ENCODE data around the gene TMEM123. TPM values are rescaled to one million over a fixed set of nuclear protein-coding genes. Genes with fewer than 3 reads are reported as not detected.

The TMEM123 gene, protein sequence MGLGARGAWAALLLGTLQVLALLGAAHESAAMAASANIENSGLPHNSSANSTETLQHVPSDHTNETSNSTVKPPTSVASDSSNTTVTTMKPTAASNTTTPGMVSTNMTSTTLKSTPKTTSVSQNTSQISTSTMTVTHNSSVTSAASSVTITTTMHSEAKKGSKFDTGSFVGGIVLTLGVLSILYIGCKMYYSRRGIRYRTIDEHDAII
- total RNA-seq (2022; extraction: Qiagen RNA extraction; ENCODE audit: low read depth), result 138 to 221 TPM (median 188 TPM) in 5 replicates

DNA sequence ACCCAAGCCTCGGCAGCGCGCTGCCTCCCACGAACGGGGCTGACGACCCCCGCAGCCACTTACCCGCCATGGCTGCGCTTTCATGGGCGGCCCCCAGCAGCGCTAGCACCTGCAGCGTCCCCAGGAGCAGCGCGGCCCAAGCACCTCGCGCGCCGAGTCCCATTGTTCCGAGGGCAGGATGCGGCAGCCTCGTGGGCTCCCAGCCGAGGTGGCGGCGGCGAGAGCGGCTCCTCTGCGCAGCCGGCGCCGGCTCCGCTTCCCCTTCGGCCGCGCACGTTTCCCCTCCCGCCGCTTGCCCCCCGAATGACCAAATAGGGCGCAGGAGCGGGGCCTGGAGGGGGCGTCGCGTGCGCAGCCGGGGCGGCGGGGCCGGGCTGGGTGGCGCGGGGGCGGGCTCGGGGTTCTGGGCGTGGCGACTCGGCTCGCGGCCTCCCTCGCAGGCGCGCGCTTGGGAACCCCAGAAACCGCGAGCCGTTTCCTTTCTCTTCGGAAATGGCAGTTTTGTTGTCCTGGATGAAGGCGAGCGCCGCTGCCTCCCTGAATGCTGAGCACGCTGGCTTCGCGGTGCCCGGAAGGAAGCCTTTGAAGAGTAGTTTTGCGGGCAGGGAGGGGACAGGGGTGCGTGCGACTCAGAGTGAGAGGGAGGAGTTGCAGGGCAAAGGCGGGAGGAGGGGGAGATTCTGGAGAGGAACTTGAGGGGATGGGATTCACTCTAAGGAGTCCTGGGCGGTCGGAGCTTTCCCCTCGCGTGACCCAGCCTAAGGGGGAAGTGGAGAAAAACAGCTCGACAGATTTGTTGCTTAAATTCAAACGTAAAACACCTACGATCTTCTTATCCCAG lies at the start of gene TMEM123:
TMEM123 (minus strand) TSS at position 305 of the 841 bp plus-strand sequence; CDS start at position 163, 142 bp downstream.

GRCh38 chr11:102346748-102347461 lies 105.7 kb downstream of the TMEM123 start, which contains the start of gene BIRC2:
Gene BIRC2 (plus strand): TSS chr11:102347214. CDS start chr11:102349855, 2,641 bp downstream.

Other genes with a start within 250 kb of the TMEM123 start
- 30.8 to 49.7 TPM (median 45.9 TPM) in 5 replicates for gene BIRC3, start 135.3 kb downstream of the TMEM123 start, total RNA-seq (2022; extraction: Qiagen RNA extraction; ENCODE audit: low read depth)
- 26.9 to 35.5 TPM (median 31.1 TPM) in 5 replicates for gene BIRC2, start 105.6 kb downstream of the TMEM123 start, total RNA-seq (2022; extraction: Qiagen RNA extraction; ENCODE audit: low read depth)
- gene MMP7, start 78.0 kb upstream of the TMEM123 start, total RNA-seq (2022; extraction: Qiagen RNA extraction; ENCODE audit: low read depth), result 19.3 to 36.5 TPM (median 22.8 TPM) in 5 replicates
- gene MMP20, start 172.6 kb upstream of the TMEM123 start, total RNA-seq (2022; extraction: Qiagen RNA extraction; ENCODE audit: low read depth), result not detected in 5 replicates

Measured in A549 treated with ZK216348 at 1 μM for 4 hours (cell line).